Bladder microvascular endothelial cell (primary cell): ENCODE results near the gene MYH11. TPM values are rescaled to one million over a fixed set of nuclear protein-coding genes. Genes with fewer than 3 reads are reported as not detected.

Experiments
- total RNA-seq: library from RNA; depleted of rRNA; stranded (reverse); fragments of >200 nt; gene quantifications from 2 replicates; pipeline ENCODE4 v1.2.3, GENCODE V29; 2014

Gene MYH11
- total RNA-seq, result 0.32 TPM in 1 of 2 replicates, not detected in the other

GRCh38 chr16:15856901-15857698 is at the start of gene MYH11:
TSS of gene MYH11 (minus strand) at chr16:15857028. CDS start at chr16:15838252, 18,776 bp downstream.

GRCh38 chr16:15888072-15888976 is 31.5 kb upstream of the MYH11 start, which contains the start of gene CEP20:
TSS of gene CEP20 (minus strand) at chr16:15888603. CDS start at chr16:15888585, 18 bp downstream.

Other genes starting within 250 kb of the MYH11 start
- 10.4 and 24.0 TPM in 2 replicates for gene MARF1, start 213.9 kb downstream of the MYH11 start, total RNA-seq
- gene NDE1, start 206.8 kb downstream of the MYH11 start, total RNA-seq, result 33.5 and 41.4 TPM in 2 replicates
- gene CEP20, start 31.6 kb upstream of the MYH11 start, total RNA-seq, result 17.3 and 19.5 TPM in 2 replicates
- gene ABCC1, start 92.6 kb upstream of the MYH11 start, total RNA-seq, result 26.2 and 160 TPM in 2 replicates